GM12801 (cell line): ENCODE measurements around the gene TRIM15.

Source experiments
- CTCF ChIP-seq: IDR thresholded peaks from one replicate; pipeline ENCODE4 v1.5.1; 2011; ENCODE audit warnings: control low read depth; ENCODE audit not compliant: insufficient read length; ENCODE audit errors: extremely low read depth

Gene TRIM15

GRCh38 chr6:30154709-30155519 lies 8.4 kb upstream of the TRIM15 start:
- no peak for TF ChIP-seq CTCF

GRCh38 chr6:30155520-30156261 lies 7.7 kb upstream of the TRIM15 start:
- no peak for TF ChIP-seq CTCF

GRCh38 chr6:30156262-30156599 lies 7.1 kb upstream of the TRIM15 start:
- no peak for TF ChIP-seq CTCF

GRCh38 chr6:30156774-30157173 lies 6.6 kb upstream of the TRIM15 start:
- TF ChIP-seq CTCF = no peak

GRCh38 chr6:30157581-30157980 lies 5.8 kb upstream of the TRIM15 start:
- TF ChIP-seq CTCF = no peak

GRCh38 chr6:30157999-30158398 lies 5.3 kb upstream of the TRIM15 start:
- no peak for TF ChIP-seq CTCF

GRCh38 chr6:30158475-30159040 lies 4.8 kb upstream of the TRIM15 start:
- no peak for TF ChIP-seq CTCF
